Panc1 (cell line): ENCODE data around the gene HMX1. TPM values are rescaled to one million over a fixed set of nuclear protein-coding genes. Genes with fewer than 3 reads are reported as not detected.

ENCODE experiments used
- ATAC-seq: fragments of 200-7000 bp; cut with Tn5 transposase; 2 replicates; pipeline ENCODE4 v1.9.1; 2020; ENCODE audit warnings: mild to moderate bottlenecking, moderate library complexity
- BruUV-seq: library from RNA; stranded (reverse); fragments of 400-500 nt; replicated peaks from 2 replicates; lab custom pipeline; 2021; lab: Mats Ljungman, UMichigan
- CTCF ChIA-PET: fragments of 300-600 bp; sonication (Branson Sonifier 250); formaldehyde crosslinking; loops from one replicate; lab custom pipeline; 2022; ENCODE audit warnings: antibody characterized with exemption; lab: Charles Lee
- POLR2A ChIA-PET: fragments of 300-600 bp; sonication (Branson Sonifier 250); formaldehyde crosslinking; loops from one replicate; lab custom pipeline; 2022; ENCODE audit warnings: antibody characterized with exemption; lab: Charles Lee
- DNase-seq: peaks from one replicate; pipeline ENCODE4 v3.0.0-alpha.2; 2010; ENCODE audit warnings: low read depth, low spot score
- H3K27ac ChIP-seq: 2 replicates; pipeline ENCODE4 v1.5.1; 2011; ENCODE audit warnings: mild to moderate bottlenecking, low read length, inconsistent platforms
- H3K27me3 ChIP-seq: fragments of 200-500 bp; sonication (Bioruptor generic); 2 replicates; pipeline ENCODE4 v1.6.0; 2014; ENCODE audit warnings: low read length, inconsistent platforms; ENCODE audit not compliant: control insufficient read depth, insufficient read depth
- H3K36me3 ChIP-seq: fragments of 200-500 bp; sonication (Bioruptor generic); 2 replicates; pipeline ENCODE4 v1.5.1; 2014; ENCODE audit warnings: inconsistent platforms, mild to moderate bottlenecking, low read length, moderate library complexity; ENCODE audit not compliant: control insufficient read depth, insufficient read depth
- H3K4me1 ChIP-seq: 2 replicates; pipeline ENCODE4 v1.5.1; 2011; ENCODE audit warnings: inconsistent platforms, mild to moderate bottlenecking, low read length, moderate library complexity; ENCODE audit not compliant: control insufficient read depth, insufficient read depth
- H3K4me3 ChIP-seq, 2 experiments: 2 replicates each; pipeline ENCODE4 v1.5.1; 2011 to 2012; ENCODE audit warnings: low read depth in 2 of 2, low read length in 2 of 2, mild to moderate bottlenecking in 2 of 2, inconsistent platforms in 1 of 2, moderate library complexity in 1 of 2
- H3K9me3 ChIP-seq: fragments of 200-500 bp; sonication (Bioruptor generic); 2 replicates; pipeline ENCODE4 v1.5.1; 2014; ENCODE audit warnings: low read depth, mild to moderate bottlenecking, inconsistent platforms, low read length, moderate library complexity; ENCODE audit not compliant: control insufficient read depth, insufficient read depth
- POLR2AphosphoS5 ChIP-seq: IDR thresholded peaks from 2 replicates; pipeline ENCODE4 v1.6.1; 2012; ENCODE audit warnings: mild to moderate bottlenecking, low read depth, low read length, moderate library complexity
- SIN3A ChIP-seq: IDR thresholded peaks from 2 replicates; pipeline ENCODE4 v1.6.1; 2012; ENCODE audit warnings: low read depth, mild to moderate bottlenecking, low read length, moderate library complexity, borderline replicate concordance; ENCODE audit not compliant: insufficient read depth
- TCF7L2 ChIP-seq: IDR thresholded peaks from 2 replicates; pipeline ENCODE4 v1.6.1; 2011; ENCODE audit warnings: mild to moderate bottlenecking, low read depth, low read length, inconsistent platforms
- in situ Hi-C: cut with HindIII; loops from 2 replicates; pipeline ENCODE4 v1.10.0; 2016; ENCODE audit warnings: low sequenced_read_pairs, low pct_unique_long_range_greater_than_20kb
- intact Hi-C: fragments of 100-400 bp; cut with micrococcal nuclease; formaldehyde crosslinking; loops from one replicate; pipeline ENCODE4 v1.10.0; 2022; ENCODE audit not compliant: unreplicated experiment
- total RNA-seq: library from RNA; stranded (reverse); gene quantifications from one replicate; pipeline ENCODE4 v1.2.1, GENCODE V29; 2021; ENCODE audit not compliant: unreplicated experiment
- TF ChIP-seq, protein P1 (sequence below), 2 experiments: IDR thresholded peaks; 2 replicates each; pipeline ENCODE4 v1.6.1; 2011 to 2012; ENCODE audit warnings: low read depth in 2 of 2, control low read depth in 1 of 2, low read length in 1 of 2, mild to moderate bottlenecking in 1 of 2, moderate library complexity in 1 of 2; ENCODE audit not compliant: insufficient read depth in 1 of 2
- TF ChIP-seq, protein P2 (sequence below): fragments of 450-650 bp; IDR thresholded peaks from 2 replicates; pipeline ENCODE4 v1.5.1; 2017; ENCODE audit warnings: mild to moderate bottlenecking

HMX1 gene
- total RNA-seq, 1 experiment from 2014 or later: not detected

GRCh38 chr4:8914461-8915171 lies 43.0 kb upstream of the HMX1 start:
- no peak for DNase-seq
- no TSS peak for BruUV-seq

DNA sequence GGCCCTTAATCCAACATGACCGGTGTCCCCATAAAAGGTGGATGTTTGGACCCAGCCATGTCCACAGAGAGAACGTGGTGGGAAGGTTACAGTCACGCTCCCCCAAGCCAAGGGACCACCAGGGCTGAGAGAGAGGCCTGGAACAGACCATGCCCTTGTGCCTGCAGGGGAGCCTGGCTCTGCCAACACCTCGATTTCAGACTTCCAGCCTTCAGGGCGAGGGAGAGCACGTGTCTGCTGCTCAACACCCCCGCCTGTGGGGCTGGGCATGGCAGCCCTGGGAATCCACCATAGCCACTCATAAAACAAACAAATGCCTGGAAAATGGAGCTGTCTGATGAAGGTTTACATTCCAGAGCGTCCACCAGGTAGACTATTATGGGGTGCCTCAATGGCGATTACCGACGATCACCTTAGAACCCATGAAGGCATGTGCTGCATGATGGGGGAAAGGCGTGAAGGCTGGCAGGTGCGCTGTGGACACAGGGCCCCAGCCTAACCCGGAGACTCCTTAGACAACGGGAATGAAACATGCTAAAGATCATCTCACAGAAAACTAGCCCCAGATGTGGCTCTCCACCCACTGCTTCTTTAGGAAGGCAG lies 42.3 kb upstream of the HMX1 start:
- Histone ChIP-seq H3K9me3 (no peaks in the 10 kb centered on the region), H3K27me3 (no peaks in the 10 kb centered on the region), H3K27ac (no peak overlapping the region), H3K4me1 (no peaks in the 10 kb centered on the region), H3K4me3 (no peak overlapping the region), H3K36me3 (no peaks in the 10 kb centered on the region)
- no peak for DNase-seq
- CTCF ChIA-PET: no interaction called here
- POLR2A ChIA-PET: no interaction called here
- no TSS peak for BruUV-seq
- intact Hi-C loops: no loop called here
- ATAC-seq: no peak
- in situ Hi-C loops: no loop called here
- no peak for TF ChIP-seq TCF7L2
- TF ChIP-seq, protein P1, sequence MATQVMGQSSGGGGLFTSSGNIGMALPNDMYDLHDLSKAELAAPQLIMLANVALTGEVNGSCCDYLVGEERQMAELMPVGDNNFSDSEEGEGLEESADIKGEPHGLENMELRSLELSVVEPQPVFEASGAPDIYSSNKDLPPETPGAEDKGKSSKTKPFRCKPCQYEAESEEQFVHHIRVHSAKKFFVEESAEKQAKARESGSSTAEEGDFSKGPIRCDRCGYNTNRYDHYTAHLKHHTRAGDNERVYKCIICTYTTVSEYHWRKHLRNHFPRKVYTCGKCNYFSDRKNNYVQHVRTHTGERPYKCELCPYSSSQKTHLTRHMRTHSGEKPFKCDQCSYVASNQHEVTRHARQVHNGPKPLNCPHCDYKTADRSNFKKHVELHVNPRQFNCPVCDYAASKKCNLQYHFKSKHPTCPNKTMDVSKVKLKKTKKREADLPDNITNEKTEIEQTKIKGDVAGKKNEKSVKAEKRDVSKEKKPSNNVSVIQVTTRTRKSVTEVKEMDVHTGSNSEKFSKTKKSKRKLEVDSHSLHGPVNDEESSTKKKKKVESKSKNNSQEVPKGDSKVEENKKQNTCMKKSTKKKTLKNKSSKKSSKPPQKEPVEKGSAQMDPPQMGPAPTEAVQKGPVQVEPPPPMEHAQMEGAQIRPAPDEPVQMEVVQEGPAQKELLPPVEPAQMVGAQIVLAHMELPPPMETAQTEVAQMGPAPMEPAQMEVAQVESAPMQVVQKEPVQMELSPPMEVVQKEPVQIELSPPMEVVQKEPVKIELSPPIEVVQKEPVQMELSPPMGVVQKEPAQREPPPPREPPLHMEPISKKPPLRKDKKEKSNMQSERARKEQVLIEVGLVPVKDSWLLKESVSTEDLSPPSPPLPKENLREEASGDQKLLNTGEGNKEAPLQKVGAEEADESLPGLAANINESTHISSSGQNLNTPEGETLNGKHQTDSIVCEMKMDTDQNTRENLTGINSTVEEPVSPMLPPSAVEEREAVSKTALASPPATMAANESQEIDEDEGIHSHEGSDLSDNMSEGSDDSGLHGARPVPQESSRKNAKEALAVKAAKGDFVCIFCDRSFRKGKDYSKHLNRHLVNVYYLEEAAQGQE (IDR thresholded peaks at IDR 0.05; ENCODE audit: insufficient read depth in 1 of 2, low read depth in 2 of 2, low read length in 1 of 2): no peak
- no peak for TF ChIP-seq SIN3A
- TF ChIP-seq, protein P2, sequence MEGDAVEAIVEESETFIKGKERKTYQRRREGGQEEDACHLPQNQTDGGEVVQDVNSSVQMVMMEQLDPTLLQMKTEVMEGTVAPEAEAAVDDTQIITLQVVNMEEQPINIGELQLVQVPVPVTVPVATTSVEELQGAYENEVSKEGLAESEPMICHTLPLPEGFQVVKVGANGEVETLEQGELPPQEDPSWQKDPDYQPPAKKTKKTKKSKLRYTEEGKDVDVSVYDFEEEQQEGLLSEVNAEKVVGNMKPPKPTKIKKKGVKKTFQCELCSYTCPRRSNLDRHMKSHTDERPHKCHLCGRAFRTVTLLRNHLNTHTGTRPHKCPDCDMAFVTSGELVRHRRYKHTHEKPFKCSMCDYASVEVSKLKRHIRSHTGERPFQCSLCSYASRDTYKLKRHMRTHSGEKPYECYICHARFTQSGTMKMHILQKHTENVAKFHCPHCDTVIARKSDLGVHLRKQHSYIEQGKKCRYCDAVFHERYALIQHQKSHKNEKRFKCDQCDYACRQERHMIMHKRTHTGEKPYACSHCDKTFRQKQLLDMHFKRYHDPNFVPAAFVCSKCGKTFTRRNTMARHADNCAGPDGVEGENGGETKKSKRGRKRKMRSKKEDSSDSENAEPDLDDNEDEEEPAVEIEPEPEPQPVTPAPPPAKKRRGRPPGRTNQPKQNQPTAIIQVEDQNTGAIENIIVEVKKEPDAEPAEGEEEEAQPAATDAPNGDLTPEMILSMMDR: no peak
- TF ChIP-seq POLR2AphosphoS5: no peak

More at GRCh38 chr4:8914461-8915171, 43.0 kb upstream of the HMX1 start:
- in situ Hi-C loops (no loop called here), intact Hi-C loops (loop anchor here (5.0 kb wide), 1 partner anchor 227 kb away; no protein-coding TSS in a partner anchor)
- H3K9me3 ChIP-seq: no peaks in the 10 kb centered on the region
- no peak for ATAC-seq
- no peak overlapping the region for H3K27ac ChIP-seq
- POLR2A ChIA-PET: no interaction called here
- H3K36me3 ChIP-seq: no peaks in the 10 kb centered on the region
- no peak overlapping the region for H3K4me3 ChIP-seq
- H3K27me3 ChIP-seq: no peaks in the 10 kb centered on the region
- CTCF ChIA-PET: no interaction called here
- no peaks in the 10 kb centered on the region for H3K4me1 ChIP-seq
- TF ChIP-seq TCF7L2 (no peak), POLR2AphosphoS5 (no peak), SIN3A (no peak)
- TF ChIP-seq, protein P2: no peak
- TF ChIP-seq, protein P1 (IDR thresholded peaks at IDR 0.05; ENCODE audit: insufficient read depth in 1 of 2, low read depth in 2 of 2, low read length in 1 of 2): no peak
